Fibroblast of skin of back (primary cell): ENCODE measurements around the gene MUS81.
"Not testable (repeated sequence)": the region's sequence is repeated elsewhere in the genome, so short reads cannot be mapped to it uniquely, and the experiment has no call there.

Experiments
- DNase-seq: peaks from one replicate; pipeline ENCODE4 v3.0.0-alpha.2; 2013

Gene MUS81

GRCh38 chr11:65873318-65874156 lies 13.3 kb downstream of the MUS81 start:
- DNase-seq: peak; percentile 92

GRCh38 chr11:65879617-65880016 lies 19.4 kb downstream of the MUS81 start, which contains the start of gene CTSW:
Gene CTSW, plus strand, starts transcription at chr11:65879837. Its CDS starts 18 bp downstream, at chr11:65879855.
- DNase-seq: no peak

- DNase-seq: no peak
Observed at GRCh38 chr11:65880027-65880426, 19.8 kb downstream of the MUS81 start.

GRCh38 chr11:65880844-65881421 lies 20.7 kb downstream of the MUS81 start:
- DNase-seq: no peak

DNA sequence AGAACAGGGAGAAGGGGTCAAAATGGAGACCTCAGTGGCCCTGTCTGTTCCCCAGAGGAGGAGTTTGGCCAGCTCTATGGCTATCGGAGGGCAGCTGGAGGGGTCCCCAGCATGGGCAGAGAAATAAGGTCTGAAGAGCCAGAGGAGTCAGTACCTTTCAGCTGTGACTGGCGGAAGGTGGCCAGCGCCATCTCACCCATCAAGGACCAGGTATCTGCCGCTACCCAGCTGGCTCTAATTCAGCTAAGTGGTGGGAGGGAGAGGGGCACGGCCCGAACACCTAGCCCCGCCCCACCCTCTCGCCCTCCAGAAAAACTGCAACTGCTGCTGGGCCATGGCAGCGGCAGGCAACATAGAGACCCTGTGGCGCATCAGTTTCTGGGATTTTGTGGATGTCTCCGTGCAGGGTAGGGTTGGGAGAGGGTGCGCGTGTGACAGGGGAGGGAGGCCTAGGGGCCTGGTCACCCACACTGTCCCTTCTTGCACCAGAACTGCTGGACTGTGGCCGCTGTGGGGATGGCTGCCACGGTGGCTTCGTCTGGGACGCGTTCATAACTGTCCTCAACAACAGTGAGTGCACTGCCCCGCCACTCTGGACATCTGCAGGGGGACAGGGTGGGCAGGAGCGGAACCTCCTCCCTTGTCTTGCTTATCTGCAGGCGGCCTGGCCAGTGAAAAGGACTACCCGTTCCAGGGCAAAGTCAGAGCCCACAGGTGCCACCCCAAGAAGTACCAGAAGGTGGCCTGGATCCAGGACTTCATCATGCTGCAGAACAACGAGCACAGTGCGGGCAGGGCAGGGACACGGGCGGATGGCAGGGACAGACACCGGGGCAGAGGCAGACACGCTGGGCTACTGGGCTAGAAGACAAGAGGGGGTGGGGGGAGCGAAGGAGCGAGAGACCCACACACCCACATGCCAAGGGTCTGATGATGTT lies 22.2 kb downstream of the MUS81 start:
- no peak for DNase-seq

GRCh38 chr11:65883058-65883761 lies 23.0 kb downstream of the MUS81 start:
- DNase-seq: no peak

DNA sequence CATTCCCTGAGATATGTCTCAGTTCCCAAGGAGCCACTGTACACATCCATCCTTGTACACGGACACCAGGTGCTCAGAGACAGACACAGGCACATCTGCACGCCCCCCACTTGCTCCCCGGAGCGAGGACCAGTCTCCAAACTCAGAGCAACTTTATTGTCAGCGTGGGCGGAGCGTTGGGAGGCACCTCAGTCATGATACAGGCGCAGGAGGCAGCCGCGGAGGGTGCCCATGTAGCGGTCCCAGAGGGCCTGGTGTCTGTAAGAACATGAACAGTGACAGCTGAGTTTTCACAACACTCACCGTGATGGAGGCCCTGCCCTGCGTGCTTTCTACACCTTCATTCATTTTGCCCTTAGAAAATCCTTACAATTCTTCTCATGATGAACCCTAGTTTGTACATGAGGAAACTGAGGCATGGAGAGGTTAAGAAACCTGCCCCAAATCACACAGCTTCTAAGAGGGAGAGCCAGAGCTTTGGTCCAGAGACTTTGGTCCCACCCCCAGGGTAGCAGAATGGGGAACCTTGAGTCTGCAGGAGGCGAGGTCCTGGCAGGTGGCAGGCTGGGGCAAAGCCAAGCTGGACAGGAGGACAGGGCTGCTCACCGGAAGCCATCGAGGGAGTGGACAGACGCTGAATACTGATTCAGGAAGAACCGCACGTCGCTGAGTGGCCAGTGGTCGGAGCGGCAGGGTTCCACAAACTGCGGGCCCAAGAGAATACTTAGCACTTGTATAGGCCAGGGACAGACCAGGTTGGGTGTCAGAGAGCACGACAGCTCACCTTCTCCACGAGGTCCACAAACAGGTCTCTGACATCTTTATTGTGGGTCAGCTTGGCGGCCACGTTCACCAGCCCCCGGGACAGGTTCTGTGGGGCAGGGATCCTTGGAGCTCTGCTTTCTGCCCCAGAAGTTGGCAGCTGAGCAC lies 23.8 kb downstream of the MUS81 start:
- DNase-seq: no peak

DNA sequence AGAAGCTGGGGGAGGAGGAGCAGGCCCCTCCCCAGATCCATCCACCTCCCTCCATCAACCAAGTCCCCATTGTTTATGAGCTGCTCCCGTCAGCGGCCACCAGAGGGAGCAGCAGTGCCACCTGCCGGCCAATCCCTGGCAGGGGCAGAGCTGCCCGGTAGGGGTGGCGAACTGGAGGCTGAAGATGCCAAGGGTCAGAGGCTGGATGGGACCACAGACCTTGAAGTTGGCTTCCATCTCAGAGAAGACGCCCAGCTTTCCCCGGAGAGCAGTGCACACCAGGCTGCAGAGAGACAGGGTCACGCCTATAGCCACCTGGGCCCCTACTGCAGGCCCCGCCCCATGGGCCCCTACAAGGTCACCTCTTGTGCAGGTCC lies 24.5 kb downstream of the MUS81 start:
- DNase-seq: peak; percentile 67

- DNase-seq: no peak
Observed at GRCh38 chr11:65885231-65885630, 25.0 kb downstream of the MUS81 start.

DNA sequence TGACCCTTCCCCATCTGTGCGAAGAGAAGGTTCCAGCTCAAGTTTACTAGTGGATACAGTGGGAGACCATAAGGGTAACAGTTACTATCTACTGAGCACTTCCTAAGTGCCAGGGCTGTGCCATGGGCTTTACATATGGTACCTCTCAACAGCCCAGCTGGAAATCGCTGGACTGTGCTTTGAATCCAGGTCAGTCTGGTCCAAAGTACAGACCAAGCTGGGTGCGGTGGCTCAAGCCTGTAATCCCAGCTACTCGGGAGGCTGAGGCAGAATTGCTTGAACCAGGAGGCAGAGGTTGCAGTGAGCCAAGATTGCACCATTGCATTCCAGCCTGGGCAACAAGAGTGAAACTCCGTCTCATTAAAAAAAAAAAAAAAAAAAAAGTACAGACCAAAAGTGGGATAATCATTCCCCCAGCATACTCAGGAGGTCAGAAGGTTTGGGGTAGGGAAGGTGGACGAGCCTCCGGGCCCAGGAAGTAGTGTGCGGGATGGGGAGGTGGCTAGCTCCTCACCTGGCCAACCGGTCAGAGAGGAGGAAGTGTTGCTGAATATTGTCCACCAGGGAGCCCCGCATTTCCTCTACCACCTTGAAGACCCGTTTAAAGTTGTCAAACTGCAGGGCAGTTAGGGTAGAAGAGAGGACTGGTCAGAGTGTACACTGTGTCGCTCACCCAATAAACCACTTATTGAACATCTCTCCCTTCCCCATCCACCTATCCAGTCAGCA lies 25.7 kb downstream of the MUS81 start:
- DNase-seq: no peak

- DNase-seq: no peak
Observed at GRCh38 chr11:65886826-65887722, 26.8 kb downstream of the MUS81 start.

DNA sequence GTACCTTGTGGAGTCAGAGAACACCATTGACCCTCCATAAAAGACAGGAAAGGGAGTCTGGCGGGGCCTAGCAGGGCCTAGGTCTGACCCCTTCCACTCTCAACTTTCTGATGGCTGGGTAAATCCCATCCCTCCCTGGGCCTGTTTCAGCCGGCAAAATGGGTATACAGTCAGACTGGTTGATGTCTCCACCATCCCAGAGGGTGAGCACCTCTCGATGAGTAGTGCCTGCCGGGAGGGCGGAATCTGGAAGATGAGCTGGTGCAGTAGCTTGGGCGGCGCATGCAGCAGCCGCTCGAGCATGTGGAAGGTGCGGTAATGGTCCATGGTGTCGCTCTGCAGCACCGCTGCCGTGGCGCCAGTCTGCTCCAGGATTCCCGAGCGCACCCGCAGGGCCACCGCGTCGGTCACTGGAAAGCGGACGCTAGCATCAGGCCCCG lies 27.5 kb downstream of the MUS81 start:
- no peak for DNase-seq

DNA sequence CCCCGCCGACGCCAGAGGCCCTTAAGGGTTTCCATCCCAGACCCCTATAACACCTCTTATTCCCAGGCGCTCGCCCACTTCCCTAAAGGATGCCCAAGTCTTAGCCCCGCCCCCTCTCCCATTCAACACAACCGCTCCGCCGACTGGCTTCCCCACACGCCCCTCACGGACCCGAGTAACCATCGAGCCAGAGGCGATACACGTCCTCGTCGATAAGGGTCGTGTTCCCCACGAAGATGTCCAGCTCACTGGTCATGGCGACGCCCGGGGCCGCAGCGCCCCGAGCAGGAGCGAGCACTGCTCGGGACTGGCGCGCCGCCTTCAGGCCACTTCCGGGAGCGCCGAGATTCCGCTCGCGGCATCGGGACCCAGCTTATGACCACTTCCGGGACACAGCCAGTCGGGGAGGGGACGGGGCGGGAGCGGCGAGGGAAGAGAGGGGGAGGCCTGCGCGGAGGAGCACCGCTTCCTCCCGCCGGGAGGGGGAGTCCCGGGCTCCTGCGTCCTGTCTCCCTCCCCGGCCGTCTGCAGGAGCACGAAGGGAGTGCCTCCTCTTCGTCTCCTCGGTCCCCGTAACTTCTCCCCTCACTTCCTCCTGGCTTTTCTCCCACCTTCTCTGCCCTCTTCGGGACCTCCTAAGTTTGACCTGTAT lies 28.1 kb downstream of the MUS81 start, which contains the start of gene FIBP:
Gene FIBP (minus strand): TSS at position 309 of the 652 bp plus-strand sequence. CDS start 53 bp downstream, at position 256.
- peak; percentile 97 for DNase-seq

DNA sequence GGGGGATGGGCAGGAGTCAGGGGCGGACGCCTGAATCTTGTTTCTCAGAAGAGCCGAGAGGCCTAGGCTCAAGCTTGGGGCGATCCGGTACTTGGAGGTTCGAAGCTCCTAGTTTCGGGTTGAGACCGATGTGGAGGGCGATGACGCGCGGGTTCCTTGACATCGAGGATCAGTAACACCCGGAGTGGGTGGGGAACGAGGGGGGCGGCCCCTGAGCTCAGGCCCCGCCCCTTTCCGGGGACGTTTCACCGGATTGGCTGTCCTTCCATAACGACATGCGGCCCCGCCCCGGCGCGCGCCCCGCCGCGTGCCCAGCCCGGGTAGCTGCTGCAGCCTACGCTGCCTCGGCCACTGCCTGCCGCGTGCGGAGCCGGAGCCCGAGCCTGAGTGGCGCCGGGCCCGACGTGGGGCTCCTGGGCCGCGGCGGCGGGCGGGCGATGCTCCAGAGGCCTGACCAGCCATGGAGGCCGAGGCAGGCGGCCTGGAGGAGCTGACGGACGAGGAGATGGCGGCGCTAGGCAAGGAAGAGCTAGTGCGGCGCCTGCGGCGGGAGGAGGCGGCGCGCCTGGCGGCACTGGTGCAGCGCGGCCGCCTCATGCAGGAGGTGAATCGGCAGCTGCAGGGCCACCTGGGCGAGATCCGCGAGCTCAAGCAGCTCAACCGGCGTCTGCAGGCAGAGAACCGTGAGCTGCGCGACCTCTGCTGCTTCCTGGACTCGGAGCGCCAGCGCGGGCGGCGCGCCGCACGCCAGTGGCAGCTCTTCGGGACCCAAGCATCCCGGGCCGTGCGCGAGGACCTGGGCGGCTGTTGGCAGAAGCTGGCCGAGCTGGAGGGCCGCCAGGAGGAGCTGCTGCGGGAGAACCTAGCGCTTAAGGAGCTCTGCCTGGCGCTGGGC lies 30.3 kb downstream of the MUS81 start, which contains the start of gene CCDC85B:
Gene CCDC85B (plus strand): TSS at position 350 of the 895 bp plus-strand sequence. CDS start 111 bp downstream, at position 461.
- peak; percentile 96 for DNase-seq

- peak; percentile 43 for DNase-seq
Observed at GRCh38 chr11:65891219-65892136, 31.2 kb downstream of the MUS81 start.

DNA sequence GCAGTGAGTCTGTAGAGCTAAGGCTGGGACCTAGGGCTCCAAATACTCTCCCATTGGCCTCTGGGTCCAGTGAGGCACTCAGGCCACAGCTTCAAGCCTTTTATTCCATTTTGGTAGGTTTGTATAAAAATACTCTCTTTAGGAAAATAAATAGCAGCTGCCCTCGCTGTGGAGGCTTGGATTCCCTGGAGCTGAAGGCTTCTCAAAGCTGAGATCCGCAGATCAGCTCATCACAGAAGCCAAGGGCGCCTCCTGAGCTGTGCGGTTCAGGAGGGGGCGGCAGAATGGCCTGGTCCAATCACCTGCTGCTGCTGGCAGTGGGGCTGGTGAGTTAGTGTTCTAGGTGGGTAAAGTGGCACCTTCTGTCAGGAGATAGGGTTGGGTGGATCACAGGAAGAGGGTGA lies 31.9 kb downstream of the MUS81 start:
- not testable (repeated sequence) for DNase-seq
